Cardiac muscle cell (in vitro differentiated cells and primary cell): Measurements from ENCODE around the gene NUDT6. TPM values are rescaled to one million over a fixed set of nuclear protein-coding genes. Genes with fewer than 3 reads are reported as not detected.
A peak's percentile ranks its signal among the peaks of the same experiment; 100 is the strongest.

Source experiments
- DNase-seq, 2 donors: peaks; one replicate each; pipeline versions ENCODE4 v3.0.0 to v3.0.0-alpha.2; 2010 to 2017; ENCODE audit warnings: low read depth in 1 of 2, low spot score in 1 of 2
- H3K27ac ChIP-seq: fragments of 200-600 bp; sonication (generic); 2 replicates; pipeline ENCODE4 v1.5.1; 2016
- H3K27me3 ChIP-seq: fragments of 200-600 bp; sonication (generic); 2 replicates; pipeline ENCODE4 v1.6.0; 2016; ENCODE audit warnings: control low read depth
- H3K36me3 ChIP-seq: fragments of 200-600 bp; sonication (generic); 2 replicates; pipeline ENCODE4 v1.5.1; 2016; ENCODE audit warnings: control low read depth
- H3K4me1 ChIP-seq: fragments of 200-600 bp; sonication (generic); 2 replicates; pipeline ENCODE4 v1.8.1; 2017; ENCODE audit warnings: low read depth, mild to moderate bottlenecking, mixed run types
- H3K4me3 ChIP-seq: fragments of 200-600 bp; sonication (generic); 2 replicates; pipeline ENCODE4 v1.5.1; 2016; ENCODE audit warnings: mild to moderate bottlenecking
- H3K9me3 ChIP-seq: fragments of 200-600 bp; sonication (generic); 2 replicates; pipeline ENCODE4 v1.5.1; 2017; ENCODE audit warnings: low read depth, mild to moderate bottlenecking, control low read depth
- polyA plus RNA-seq: library from polyadenylated mRNA; unstranded; fragments of >200 nt; fragmentation: Nextera tagmentation; extraction: Ambion mirVana; gene quantifications from 2 replicates; pipeline ENCODE4 v1.2.1, GENCODE V29; 2016
- total RNA-seq: library from RNA; depleted of rRNA; stranded (reverse); fragments of >200 nt; gene quantifications from 2 replicates; pipeline ENCODE4 v1.2.3, GENCODE V29; 2016
- TF ChIP-seq, protein P1 (sequence below): IDR thresholded peaks from 2 replicates; pipeline ENCODE4 v1.5.1; 2012; ENCODE audit warnings: low read depth, mild to moderate bottlenecking, low read length

NUDT6 gene
- total and polyA plus RNA-seq, 2 experiments from 2014 or later, result 26.3 to 32.3 TPM

DNA sequence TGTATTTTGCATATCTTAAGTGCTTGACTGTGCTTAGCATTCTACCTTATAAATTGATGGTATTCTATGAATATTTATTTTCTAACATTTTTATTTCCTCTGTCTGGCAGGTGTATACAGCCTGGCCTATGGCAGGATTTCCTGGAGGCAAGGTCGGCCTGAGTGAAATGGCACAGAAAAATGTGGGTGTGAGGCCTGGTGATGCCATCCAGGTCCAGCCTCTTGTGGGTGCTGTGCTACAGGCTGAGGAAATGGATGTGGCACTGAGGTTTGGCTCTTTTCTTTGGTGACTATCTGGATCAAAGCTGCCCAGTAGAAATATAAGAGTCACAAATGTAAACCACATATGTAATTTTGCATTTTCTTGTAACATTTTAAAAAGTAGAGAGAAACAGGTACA, 6.5 kb upstream of the NUDT6 start:
- Histone ChIP-seq H3K9me3 (no peaks in the 10 kb centered on the region), H3K27ac (no peak overlapping the region), H3K36me3 (peaks cover 4% of the 10 kb centered on the region), H3K4me1 (peaks cover 3% of the 10 kb centered on the region), H3K4me3 (no peak overlapping the region), H3K27me3 (no peaks in the 10 kb centered on the region)
- DNase-seq, result no peak
- TF ChIP-seq, protein P1, sequence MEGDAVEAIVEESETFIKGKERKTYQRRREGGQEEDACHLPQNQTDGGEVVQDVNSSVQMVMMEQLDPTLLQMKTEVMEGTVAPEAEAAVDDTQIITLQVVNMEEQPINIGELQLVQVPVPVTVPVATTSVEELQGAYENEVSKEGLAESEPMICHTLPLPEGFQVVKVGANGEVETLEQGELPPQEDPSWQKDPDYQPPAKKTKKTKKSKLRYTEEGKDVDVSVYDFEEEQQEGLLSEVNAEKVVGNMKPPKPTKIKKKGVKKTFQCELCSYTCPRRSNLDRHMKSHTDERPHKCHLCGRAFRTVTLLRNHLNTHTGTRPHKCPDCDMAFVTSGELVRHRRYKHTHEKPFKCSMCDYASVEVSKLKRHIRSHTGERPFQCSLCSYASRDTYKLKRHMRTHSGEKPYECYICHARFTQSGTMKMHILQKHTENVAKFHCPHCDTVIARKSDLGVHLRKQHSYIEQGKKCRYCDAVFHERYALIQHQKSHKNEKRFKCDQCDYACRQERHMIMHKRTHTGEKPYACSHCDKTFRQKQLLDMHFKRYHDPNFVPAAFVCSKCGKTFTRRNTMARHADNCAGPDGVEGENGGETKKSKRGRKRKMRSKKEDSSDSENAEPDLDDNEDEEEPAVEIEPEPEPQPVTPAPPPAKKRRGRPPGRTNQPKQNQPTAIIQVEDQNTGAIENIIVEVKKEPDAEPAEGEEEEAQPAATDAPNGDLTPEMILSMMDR, result no peak

DNA sequence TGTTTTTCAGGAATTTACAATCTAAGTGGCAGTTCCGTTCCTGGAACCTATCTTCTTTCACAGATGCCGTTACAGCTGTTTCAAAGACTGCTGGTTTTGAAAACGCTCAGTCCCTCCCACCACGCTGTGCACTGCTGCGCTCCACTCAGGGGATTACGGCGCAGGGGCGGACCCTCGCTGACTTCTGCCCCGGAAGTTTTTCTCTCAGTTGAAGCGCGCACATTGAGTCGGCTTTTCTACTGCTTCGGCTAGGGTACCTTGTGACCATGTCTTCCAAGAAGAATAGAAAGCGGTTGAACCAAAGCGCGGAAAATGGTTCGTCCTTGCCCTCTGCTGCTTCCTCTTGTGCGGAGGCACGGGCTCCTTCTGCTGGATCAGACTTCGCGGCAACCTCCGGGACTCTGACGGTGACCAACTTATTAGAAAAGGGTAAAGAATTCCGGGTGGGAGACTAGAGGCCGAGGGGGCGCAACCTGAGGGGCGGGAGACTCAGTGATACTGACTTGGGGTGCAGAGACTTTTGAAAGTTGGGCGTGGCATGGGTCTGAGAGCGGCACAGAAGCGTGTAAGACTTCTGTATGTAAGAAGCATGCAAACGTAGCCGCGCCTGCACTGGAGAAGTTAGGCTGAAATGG, 597 bp upstream of the NUDT6 start:
- peak overlapping the region; percentile 86 for H3K27ac ChIP-seq

DNA sequence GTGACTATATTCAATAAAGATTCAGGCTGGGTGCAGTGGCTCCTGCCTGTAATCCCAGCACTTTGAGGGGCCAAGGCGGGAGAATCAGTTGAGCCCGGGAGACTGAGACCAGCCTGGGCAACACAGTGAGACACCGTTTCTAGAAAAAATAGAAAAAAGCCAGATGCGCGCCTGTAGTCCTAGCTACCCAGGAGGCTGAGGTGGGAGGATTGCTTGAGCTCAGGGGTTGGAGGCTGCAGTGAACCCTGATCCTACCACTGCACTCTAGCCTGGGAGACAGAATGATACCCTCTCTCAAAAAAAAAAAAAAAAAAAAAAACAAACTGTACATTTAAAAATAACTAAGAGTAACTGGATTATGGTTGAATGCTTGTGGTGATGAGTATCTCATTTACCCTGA, 1.1 kb downstream of the NUDT6 start:
- DNase-seq, result no peak
- H3K4me1 ChIP-seq, result peaks cover 6% of the 10 kb centered on the region
- no peaks in the 10 kb centered on the region for H3K9me3 ChIP-seq
- peaks cover 5% of the 10 kb centered on the region for H3K36me3 ChIP-seq
- H3K4me3 ChIP-seq, result peak overlapping the region; percentile 70
- no peak overlapping the region for H3K27ac ChIP-seq
- TF ChIP-seq, protein P1, result no peak
- no peaks in the 10 kb centered on the region for H3K27me3 ChIP-seq

More for the DNA sequence above, 597 bp upstream of the NUDT6 start:
- no peaks in the 10 kb centered on the region for H3K9me3 ChIP-seq
- TF ChIP-seq, protein P1, result no peak
- peaks cover 6% of the 10 kb centered on the region for H3K4me1 ChIP-seq
- DNase-seq, result peak; percentile 89 to 90
- peak overlapping the region; percentile 70 for H3K4me3 ChIP-seq
- no peaks in the 10 kb centered on the region for H3K36me3 ChIP-seq
- no peaks in the 10 kb centered on the region for H3K27me3 ChIP-seq

DNA sequence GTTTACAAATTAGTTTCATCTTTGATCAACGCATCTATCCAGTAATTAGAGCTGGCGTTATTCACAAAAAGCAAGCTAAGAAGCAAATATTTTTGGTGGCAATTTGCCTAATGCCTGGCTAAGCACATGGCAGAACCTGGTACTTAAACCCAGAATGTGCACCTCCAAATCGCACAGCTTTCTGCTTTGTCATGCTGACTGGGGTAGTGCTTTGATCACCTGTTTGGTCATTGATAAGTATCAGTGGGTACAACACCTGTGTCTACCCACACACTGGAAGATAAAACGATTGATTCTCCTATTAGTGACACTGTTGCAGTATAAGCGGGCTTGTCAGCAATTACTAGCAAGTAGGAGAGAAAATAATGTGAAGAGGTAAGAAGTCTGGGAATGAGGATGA, 1.9 kb downstream of the NUDT6 start:
- no peak for DNase-seq
- no peak overlapping the region for H3K4me3 ChIP-seq
- peaks cover 6% of the 10 kb centered on the region for H3K4me1 ChIP-seq
- peaks cover 7% of the 10 kb centered on the region for H3K36me3 ChIP-seq
- TF ChIP-seq, protein P1, result no peak
- no peak overlapping the region for H3K27ac ChIP-seq
- no peaks in the 10 kb centered on the region for H3K27me3 ChIP-seq
- H3K9me3 ChIP-seq, result no peaks in the 10 kb centered on the region

DNA sequence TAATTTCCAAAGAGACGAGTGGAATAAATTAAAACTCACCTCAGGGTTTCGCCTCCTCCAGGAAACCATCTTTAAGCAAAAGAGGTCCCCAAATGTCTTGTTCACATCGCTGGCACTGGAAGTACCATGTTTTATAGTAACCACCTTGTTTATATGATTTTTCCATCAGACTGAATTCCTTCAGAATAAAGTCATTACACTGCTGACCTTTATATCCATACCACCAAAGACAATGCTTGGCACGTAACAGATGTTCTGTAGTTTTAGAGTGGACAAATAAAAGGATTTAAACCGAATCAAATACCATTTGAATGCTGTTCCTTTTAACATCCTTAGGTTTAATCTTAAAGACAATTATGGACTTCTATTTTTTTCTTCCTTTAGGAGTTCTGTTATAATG, 4.7 kb downstream of the NUDT6 start:
- no peak for DNase-seq
- Histone ChIP-seq H3K36me3 (peaks cover 14% of the 10 kb centered on the region), H3K4me1 (no peaks in the 10 kb centered on the region), H3K4me3 (no peak overlapping the region), H3K27me3 (no peaks in the 10 kb centered on the region), H3K27ac (no peak overlapping the region), H3K9me3 (no peaks in the 10 kb centered on the region)
- TF ChIP-seq, protein P1, result no peak

DNA sequence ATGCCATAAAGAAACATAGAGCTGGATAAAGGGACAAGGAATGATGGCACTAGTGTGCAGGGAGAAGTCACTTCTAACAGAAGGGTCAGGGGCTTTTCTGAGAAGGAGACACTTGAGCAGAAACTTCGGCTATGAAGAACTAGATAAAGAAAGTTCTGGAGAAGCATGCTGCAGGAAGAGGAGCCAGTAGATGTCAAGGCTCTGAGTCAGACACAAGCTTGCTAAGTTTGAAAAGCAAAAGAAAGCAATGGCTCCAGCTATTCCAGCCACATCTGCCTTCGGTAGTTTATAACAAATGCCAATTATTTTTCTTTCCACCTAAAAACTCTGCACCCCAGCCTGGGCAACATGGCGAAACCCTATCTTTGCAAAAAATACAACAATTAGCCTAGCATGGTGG, 7.5 kb downstream of the NUDT6 start:
- Histone ChIP-seq H3K27me3 (no peaks in the 10 kb centered on the region), H3K4me3 (no peak overlapping the region), H3K9me3 (no peaks in the 10 kb centered on the region), H3K27ac (no peak overlapping the region), H3K4me1 (no peaks in the 10 kb centered on the region), H3K36me3 (peaks cover 19% of the 10 kb centered on the region)
- peak in 1 of 2 donors; percentile 47 for DNase-seq
- TF ChIP-seq, protein P1, result no peak
